SU-DHL-6 (cell line): ENCODE results near the gene SMIM38.

Source experiments
- H2AFZ ChIP-seq: fragments of 200-600 bp; sonication (generic); 2 replicates; pipeline ENCODE4 v1.6.1; 2014; ENCODE audit warnings: low read depth, mild to moderate bottlenecking, moderate library complexity, mixed read lengths, antibody characterized with exemption, low read length; ENCODE audit not compliant: severe bottlenecking
- H3F3A ChIP-seq: fragments of 200-600 bp; shearing (Covaris generic); 2 replicates; pipeline ENCODE4 v1.6.0; 2016; ENCODE audit warnings: antibody characterized with exemption, mild to moderate bottlenecking; ENCODE audit not compliant: insufficient read depth
- H3K27ac ChIP-seq: fragments of 200-600 bp; sonication (generic); 2 replicates; pipeline ENCODE4 v1.5.1; 2016; ENCODE audit warnings: low read depth, mild to moderate bottlenecking, low read length, moderate library complexity, mixed read lengths
- H3K27me3 ChIP-seq: fragments of 200-600 bp; sonication (generic), shearing (Covaris generic); 2 replicates; pipeline ENCODE4 v1.6.0; 2014; ENCODE audit warnings: mild to moderate bottlenecking, low read length
- H3K36me3 ChIP-seq: fragments of 200-600 bp; sonication (generic); 2 replicates; pipeline ENCODE4 v1.6.1; 2014; ENCODE audit warnings: mild to moderate bottlenecking, low read length, mixed read lengths
- H3K4me2 ChIP-seq: fragments of 300-600, 200-600 bp; shearing (Covaris generic), sonication (generic); 2 replicates; pipeline ENCODE4 v1.6.0; 2014; ENCODE audit warnings: low read length, low read depth, mild to moderate bottlenecking; ENCODE audit not compliant: poor library complexity, severe bottlenecking
- H3K4me3 ChIP-seq: fragments of 200-600 bp; sonication (generic); 2 replicates; pipeline ENCODE4 v1.5.1; 2014; ENCODE audit warnings: antibody characterized with exemption, low read length, mild to moderate bottlenecking, mixed read lengths; ENCODE audit not compliant: insufficient read depth, poor library complexity, severe bottlenecking
- H3K79me2 ChIP-seq: fragments of 200-600 bp; sonication (generic); 2 replicates; pipeline ENCODE4 v1.6.1; 2014; ENCODE audit warnings: mild to moderate bottlenecking, low read length, moderate library complexity; ENCODE audit not compliant: insufficient read depth
- H3K9ac ChIP-seq: fragments of 200-600 bp; sonication (generic); 2 replicates; pipeline ENCODE4 v1.7.0; 2014; ENCODE audit warnings: mild to moderate bottlenecking, low read length
- H3K9me2 ChIP-seq: fragments of 200-600 bp; sonication (generic); replicated peaks from 2 replicates; pipeline ENCODE4 v1.6.1; 2014; ENCODE audit warnings: low read length; ENCODE audit not compliant: insufficient read depth
- H3K9me3 ChIP-seq: fragments of 200-600 bp; sonication (generic); 2 replicates; pipeline ENCODE4 v1.6.1; 2014; ENCODE audit warnings: low read length, mixed read lengths; ENCODE audit not compliant: insufficient read depth
- H4K20me1 ChIP-seq: fragments of 200-600 bp; sonication (generic); 2 replicates; pipeline ENCODE4 v1.6.1; 2014; ENCODE audit warnings: low read depth, mild to moderate bottlenecking, antibody characterized with exemption, low read length, moderate library complexity, mixed read lengths
- EZH2phosphoT487 ChIP-seq: fragments of 200-600 bp; sonication (generic), shearing (Covaris generic); conservative IDR thresholded peaks from 2 replicates; pipeline ENCODE4 v1.6.1; 2018; ENCODE audit warnings: mild to moderate bottlenecking, antibody characterized with exemption, low read length, moderate library complexity, mixed read lengths
- TF ChIP-seq, protein P1 (sequence below): fragments of 200-600 bp; sonication (generic); IDR thresholded peaks from one replicate; pipeline ENCODE4 v1.5.1; 2017; ENCODE audit warnings: antibody characterized with exemption, mild to moderate bottlenecking, low read length, moderate library complexity; ENCODE audit not compliant: insufficient read depth, poor library complexity, severe bottlenecking

The SMIM38 gene

DNA sequence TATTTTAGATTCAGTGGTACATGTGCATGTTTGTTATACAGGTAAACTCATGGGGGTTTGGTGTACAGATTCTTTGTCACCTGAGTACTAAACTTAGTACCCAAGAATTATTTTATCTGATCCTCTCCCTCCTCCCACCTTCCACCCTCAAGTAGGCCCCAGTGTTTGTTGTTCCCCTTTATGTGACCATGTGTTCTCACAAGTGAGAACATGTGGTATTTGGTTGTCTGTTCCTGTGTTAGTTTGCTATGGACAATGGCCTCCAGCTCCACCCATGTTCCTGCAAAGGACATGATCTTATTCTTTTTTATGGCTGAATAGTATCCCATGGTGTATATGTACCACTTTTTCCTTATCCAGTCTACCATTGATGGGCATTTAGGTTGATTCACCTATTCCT lies 6.8 kb downstream of the SMIM38 start:
- Histone ChIP-seq H2AFZ (no peak overlapping the region), H3F3A (no peaks in the 10 kb centered on the region), H4K20me1 (no peaks in the 10 kb centered on the region), H3K9me2 (no peaks in the 10 kb centered on the region), H3K27me3 (no peaks in the 10 kb centered on the region), H3K4me2 (no peak overlapping the region), H3K9me3 (peaks cover 5% of the 10 kb centered on the region; the same call in 1 of the 2 replicates), H3K36me3 (no peaks in the 10 kb centered on the region), H3K4me3 (no peak overlapping the region), H3K27ac (no peak overlapping the region), H3K9ac (no peak overlapping the region), H3K79me2 (no peaks in the 10 kb centered on the region)
- TF ChIP-seq, protein P1, sequence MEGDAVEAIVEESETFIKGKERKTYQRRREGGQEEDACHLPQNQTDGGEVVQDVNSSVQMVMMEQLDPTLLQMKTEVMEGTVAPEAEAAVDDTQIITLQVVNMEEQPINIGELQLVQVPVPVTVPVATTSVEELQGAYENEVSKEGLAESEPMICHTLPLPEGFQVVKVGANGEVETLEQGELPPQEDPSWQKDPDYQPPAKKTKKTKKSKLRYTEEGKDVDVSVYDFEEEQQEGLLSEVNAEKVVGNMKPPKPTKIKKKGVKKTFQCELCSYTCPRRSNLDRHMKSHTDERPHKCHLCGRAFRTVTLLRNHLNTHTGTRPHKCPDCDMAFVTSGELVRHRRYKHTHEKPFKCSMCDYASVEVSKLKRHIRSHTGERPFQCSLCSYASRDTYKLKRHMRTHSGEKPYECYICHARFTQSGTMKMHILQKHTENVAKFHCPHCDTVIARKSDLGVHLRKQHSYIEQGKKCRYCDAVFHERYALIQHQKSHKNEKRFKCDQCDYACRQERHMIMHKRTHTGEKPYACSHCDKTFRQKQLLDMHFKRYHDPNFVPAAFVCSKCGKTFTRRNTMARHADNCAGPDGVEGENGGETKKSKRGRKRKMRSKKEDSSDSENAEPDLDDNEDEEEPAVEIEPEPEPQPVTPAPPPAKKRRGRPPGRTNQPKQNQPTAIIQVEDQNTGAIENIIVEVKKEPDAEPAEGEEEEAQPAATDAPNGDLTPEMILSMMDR, result no peak
- no peak for TF ChIP-seq EZH2phosphoT487

DNA sequence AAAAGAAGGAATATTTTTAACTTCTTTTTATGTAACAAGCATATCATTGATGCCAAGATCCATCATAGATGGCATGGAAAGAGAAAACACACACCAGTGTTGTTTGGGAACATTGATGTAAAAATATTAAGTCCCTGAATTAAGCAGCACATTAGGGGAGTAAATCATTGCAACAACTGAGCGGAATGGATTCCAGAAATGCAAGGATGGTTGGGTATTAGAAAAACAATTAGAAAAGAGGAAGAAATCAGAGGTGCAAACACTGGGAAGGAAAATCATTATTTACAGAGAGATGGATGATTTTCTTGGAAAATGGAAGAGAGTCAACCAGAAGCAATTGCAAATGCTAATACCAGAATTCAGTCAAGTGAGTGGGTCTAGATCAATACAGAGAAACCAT lies 8.1 kb downstream of the SMIM38 start:
- H4K20me1 ChIP-seq, result no peaks in the 10 kb centered on the region
- H3K4me2 ChIP-seq, result no peak overlapping the region
- no peak overlapping the region for H3K9ac ChIP-seq
- H3K27ac ChIP-seq, result no peak overlapping the region
- no peaks in the 10 kb centered on the region for H3K36me3 ChIP-seq
- H2AFZ ChIP-seq, result no peak overlapping the region
- no peaks in the 10 kb centered on the region for H3K27me3 ChIP-seq
- TF ChIP-seq, protein P1, result no peak
- no peak for TF ChIP-seq EZH2phosphoT487
- peaks cover 5% of the 10 kb centered on the region; the same call in 1 of the 2 replicates for H3K9me3 ChIP-seq
- H3F3A ChIP-seq, result no peaks in the 10 kb centered on the region
- no peak overlapping the region for H3K4me3 ChIP-seq
- H3K79me2 ChIP-seq, result no peaks in the 10 kb centered on the region
- H3K9me2 ChIP-seq, result no peaks in the 10 kb centered on the region

DNA sequence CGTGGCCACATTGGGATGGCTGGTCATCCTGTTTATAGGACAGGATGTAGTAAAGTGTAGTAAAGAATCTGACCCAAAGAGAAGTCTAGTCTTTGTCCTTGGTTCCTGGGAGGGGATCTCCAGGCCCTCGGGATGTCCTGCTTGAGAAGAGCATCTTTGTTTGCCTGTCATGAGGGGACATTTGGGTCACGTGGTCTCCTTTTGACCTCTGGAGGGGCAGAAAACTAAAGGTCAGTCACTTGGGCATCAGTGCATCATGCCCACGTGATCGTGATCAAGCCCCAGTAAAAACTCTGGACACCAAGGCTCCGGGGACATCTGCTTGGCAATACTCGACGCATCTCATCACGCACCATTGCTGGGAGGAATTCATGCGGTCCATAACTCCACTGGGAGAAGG lies 9.1 kb downstream of the SMIM38 start:
- no peak overlapping the region for H3K9ac ChIP-seq
- peaks cover 5% of the 10 kb centered on the region; the same call in 1 of the 2 replicates for H3K9me3 ChIP-seq
- H3K4me2 ChIP-seq, result no peak overlapping the region
- H4K20me1 ChIP-seq, result no peaks in the 10 kb centered on the region
- no peaks in the 10 kb centered on the region for H3K27me3 ChIP-seq
- no peaks in the 10 kb centered on the region for H3K9me2 ChIP-seq
- no peaks in the 10 kb centered on the region for H3K79me2 ChIP-seq
- H3K27ac ChIP-seq, result no peak overlapping the region
- no peak overlapping the region for H2AFZ ChIP-seq
- H3K4me3 ChIP-seq, result no peak overlapping the region
- TF ChIP-seq, protein P1, result no peak
- no peak for TF ChIP-seq EZH2phosphoT487
- no peaks in the 10 kb centered on the region for H3K36me3 ChIP-seq
- no peaks in the 10 kb centered on the region for H3F3A ChIP-seq

DNA sequence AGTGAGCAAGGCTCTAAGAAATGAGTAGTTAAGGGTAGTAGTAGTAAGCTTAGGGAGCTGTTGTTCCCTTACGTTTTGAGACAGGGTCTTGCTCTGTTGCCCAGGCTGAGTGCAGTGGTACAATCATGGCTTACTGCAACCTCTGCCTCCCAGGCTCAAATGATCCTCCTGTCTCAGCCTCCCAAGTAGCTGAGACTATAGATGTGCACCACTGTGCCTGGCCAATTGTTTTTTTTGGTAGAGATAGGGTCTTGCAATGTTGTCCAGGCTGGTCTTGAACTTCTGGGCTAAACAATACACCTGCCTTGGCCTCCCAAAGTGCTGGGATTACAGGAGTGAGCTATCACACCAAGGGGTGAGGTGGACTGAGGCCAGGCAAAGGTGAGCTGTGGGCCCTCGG lies 10.0 kb downstream of the SMIM38 start:
- H2AFZ ChIP-seq, result no peak overlapping the region
- H3K27me3 ChIP-seq, result no peaks in the 10 kb centered on the region
- H3K36me3 ChIP-seq, result no peaks in the 10 kb centered on the region
- H3K79me2 ChIP-seq, result no peaks in the 10 kb centered on the region
- no peak overlapping the region for H3K4me3 ChIP-seq
- no peak overlapping the region for H3K4me2 ChIP-seq
- peaks cover 5% of the 10 kb centered on the region; the same call in 1 of the 2 replicates for H3K9me3 ChIP-seq
- no peak overlapping the region for H3K27ac ChIP-seq
- H3K9me2 ChIP-seq, result no peaks in the 10 kb centered on the region
- no peaks in the 10 kb centered on the region for H4K20me1 ChIP-seq
- no peak overlapping the region for H3K9ac ChIP-seq
- TF ChIP-seq, protein P1, result no peak
- no peak for TF ChIP-seq EZH2phosphoT487
- H3F3A ChIP-seq, result no peaks in the 10 kb centered on the region
